ENCODE measurements around the gene NR2C2AP. TPM values are rescaled to one million over a fixed set of nuclear protein-coding genes. Genes with fewer than 3 reads are reported as not detected.

NR2C2AP gene
- total RNA-seq, 4 donors from 2014 or later: 13.7 to 24.2 (median 22.5) TPM

DNA sequence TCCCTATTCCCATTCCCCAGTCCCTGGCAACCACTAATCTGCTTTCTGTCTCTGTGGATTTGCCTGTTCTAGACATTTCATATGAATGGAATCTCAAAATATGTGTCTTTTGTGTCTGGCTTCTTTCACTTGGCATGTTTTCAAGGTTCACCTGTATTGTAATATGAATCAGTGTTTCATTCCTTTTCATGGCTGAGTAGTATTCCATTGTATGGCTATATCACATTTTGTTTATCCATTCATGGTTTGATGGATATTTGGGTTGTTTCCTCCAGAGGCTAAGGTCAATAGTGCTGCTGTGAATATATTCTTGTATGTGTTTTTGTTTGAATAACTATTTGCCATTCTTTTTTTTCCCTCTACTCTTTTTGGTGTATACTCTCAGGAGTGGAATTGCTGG is 33.0 kb upstream of the NR2C2AP start:
- TF ChIP-seq, protein P1, sequence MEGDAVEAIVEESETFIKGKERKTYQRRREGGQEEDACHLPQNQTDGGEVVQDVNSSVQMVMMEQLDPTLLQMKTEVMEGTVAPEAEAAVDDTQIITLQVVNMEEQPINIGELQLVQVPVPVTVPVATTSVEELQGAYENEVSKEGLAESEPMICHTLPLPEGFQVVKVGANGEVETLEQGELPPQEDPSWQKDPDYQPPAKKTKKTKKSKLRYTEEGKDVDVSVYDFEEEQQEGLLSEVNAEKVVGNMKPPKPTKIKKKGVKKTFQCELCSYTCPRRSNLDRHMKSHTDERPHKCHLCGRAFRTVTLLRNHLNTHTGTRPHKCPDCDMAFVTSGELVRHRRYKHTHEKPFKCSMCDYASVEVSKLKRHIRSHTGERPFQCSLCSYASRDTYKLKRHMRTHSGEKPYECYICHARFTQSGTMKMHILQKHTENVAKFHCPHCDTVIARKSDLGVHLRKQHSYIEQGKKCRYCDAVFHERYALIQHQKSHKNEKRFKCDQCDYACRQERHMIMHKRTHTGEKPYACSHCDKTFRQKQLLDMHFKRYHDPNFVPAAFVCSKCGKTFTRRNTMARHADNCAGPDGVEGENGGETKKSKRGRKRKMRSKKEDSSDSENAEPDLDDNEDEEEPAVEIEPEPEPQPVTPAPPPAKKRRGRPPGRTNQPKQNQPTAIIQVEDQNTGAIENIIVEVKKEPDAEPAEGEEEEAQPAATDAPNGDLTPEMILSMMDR (IDR thresholded peaks at IDR 0.05): no peak
- TF ChIP-seq POLR2A (IDR thresholded peaks at IDR 0.05): no peak
- intact Hi-C loops (cut with DNase I; ENCODE audit: low total_unique reads): no loop called here

DNA sequence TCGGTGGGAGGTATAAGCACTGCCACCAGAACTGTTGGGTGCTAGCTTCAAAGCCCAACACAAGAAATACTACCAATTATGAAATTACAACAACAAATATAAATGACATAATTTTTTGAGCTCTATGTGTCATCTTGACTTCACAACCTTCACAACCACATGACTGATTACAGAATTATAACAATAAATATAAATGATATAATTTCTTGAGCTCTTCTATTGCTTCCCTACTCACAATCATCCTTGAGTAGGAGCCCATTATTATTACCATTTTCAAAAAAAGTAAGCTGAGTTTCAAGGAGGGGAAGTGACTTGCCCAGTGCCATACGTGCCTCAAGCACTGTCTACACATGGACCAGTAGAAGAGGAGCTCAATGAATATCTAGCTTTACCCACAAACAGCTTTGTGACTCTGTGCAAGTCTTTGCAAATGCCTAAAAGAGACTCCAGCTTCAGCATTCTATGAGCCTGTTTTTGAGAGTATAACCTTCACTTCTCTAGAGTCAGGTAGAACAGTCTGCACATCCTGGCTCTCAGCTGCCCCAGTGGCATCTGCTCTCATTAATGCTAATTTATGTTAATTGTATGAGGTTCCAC is 31.1 kb upstream of the NR2C2AP start:
- intact Hi-C loops (cut with DNase I; ENCODE audit: low total_unique reads): no loop called here
- no peak overlapping the region for H3K4me3 ChIP-seq (ENCODE audit: low read depth, poor library complexity, severe bottlenecking)
- TF ChIP-seq, protein P1 (IDR thresholded peaks at IDR 0.05): no peak
- no peak for TF ChIP-seq POLR2A (IDR thresholded peaks at IDR 0.05)

More for the DNA sequence above, 33.0 kb upstream of the NR2C2AP start:
- no peak for DNase-seq (ENCODE audit: low spot score in 2 of 2)
- H3K4me3 ChIP-seq (ENCODE audit: low read depth, poor library complexity, severe bottlenecking): no peak overlapping the region

DNA sequence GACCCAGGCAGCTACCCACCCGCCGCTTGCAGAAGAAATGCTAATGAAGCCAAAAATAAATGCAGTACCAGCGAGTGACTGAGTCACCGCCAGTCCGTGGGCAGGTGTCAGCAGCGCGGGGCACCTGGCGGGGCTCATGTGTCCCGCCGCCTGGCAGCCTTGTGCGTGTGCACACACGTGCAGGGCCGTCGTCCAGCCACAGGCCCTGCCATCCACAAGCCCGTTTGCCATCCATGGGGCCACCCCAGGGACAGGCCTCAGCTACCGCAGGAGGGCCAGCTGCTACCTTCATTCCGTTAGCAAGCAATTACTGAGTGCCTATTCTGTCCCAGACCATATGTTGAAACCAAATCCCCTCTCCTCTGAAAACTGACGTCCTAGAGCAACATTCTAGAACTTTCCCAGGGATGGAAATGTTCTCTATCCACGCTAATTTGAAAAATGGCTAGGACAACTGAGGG is 29.1 kb upstream of the NR2C2AP start:
- 68 to 73% methylated on average over 13 to 19 of the region's 19 CpGs for WGBS, 2 donors
- intact Hi-C loops (cut with DNase I; ENCODE audit: low total_unique reads): no loop called here
- no peak for TF ChIP-seq POLR2A (IDR thresholded peaks at IDR 0.05)
- TF ChIP-seq, protein P1 (IDR thresholded peaks at IDR 0.05): no peak
- DNase-seq (ENCODE audit: low spot score in 2 of 2): no peak
- H3K4me3 ChIP-seq (ENCODE audit: low read depth, poor library complexity, severe bottlenecking): no peak overlapping the region

More for the DNA sequence above, 31.1 kb upstream of the NR2C2AP start:
- WGBS, 2 donors: 92 to 93% methylated on average over 2 of the region's 2 CpGs
- DNase-seq (ENCODE audit: low spot score in 2 of 2): no peak

DNA sequence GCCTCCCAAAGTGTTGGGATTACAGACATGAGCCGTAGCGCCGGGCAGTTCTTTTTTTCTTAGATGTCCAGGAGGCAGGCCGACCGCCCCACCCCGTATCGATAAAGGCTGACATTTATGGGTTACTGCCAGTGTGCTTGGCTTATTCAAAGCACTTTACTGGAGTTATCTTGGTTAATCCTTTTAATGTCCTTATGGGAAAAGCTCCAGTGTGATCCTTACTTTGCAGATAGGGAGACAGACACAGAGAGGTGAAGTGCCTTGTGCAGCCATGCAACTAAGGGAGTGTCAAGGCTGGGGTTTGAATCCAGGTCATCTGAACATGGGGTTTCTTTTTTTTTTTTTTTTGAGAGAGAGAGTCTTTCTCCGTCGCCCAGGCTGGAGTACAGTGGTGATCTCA is 27.8 kb upstream of the NR2C2AP start:
- intact Hi-C loops (cut with DNase I; ENCODE audit: low total_unique reads): no loop called here
- WGBS, 2 donors: 81 to 87% methylated on average over 9 of the region's 9 CpGs

DNA sequence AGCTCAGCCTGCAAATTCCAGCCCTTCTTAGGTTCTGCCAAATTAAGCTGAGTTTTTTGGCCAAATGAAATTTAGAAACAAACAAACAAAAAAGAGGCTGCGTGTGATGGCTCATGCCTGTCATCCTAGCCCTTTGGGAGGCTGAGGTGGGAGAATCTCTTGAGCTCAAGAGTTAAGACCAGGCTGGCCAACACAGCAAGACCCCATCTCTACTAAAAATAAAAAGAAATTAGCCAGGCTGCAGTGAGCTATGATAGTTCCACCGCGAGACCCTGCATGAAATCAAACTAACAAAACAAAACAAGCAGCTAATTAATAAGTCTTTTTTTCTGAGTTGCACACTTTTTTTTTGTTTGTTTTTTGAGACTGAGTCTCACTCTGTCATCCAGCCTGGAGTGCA is 26.5 kb upstream of the NR2C2AP start:
- TF ChIP-seq, protein P1 (IDR thresholded peaks at IDR 0.05): no peak
- no peak for TF ChIP-seq POLR2A (IDR thresholded peaks at IDR 0.05)

More for the DNA sequence above, 27.8 kb upstream of the NR2C2AP start:
- DNase-seq (ENCODE audit: low spot score in 2 of 2): no peak
- no peak for TF ChIP-seq POLR2A (IDR thresholded peaks at IDR 0.05)
- TF ChIP-seq, protein P1 (IDR thresholded peaks at IDR 0.05): no peak
- no peak overlapping the region for H3K4me3 ChIP-seq (ENCODE audit: low read depth, poor library complexity, severe bottlenecking)

DNA sequence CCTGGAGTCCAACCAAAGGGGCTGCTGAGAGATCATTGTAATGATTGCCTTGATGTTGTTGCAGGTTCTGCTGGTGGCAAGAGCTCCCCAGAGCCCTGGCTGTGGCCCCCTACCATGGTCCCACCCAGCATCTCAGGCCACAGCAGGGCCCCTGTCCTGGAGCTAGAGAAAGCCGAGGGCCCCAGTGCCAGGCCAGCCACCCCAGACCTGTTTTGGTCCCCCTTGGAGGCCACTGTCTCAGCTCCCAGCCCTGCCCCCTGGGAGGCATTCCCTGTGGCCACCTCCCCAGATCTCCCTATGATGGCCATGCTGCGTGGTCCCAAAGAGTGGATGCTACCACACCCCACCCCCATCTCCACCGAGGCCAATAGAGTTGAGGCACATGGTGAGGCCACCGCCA is 24.0 kb upstream of the NR2C2AP start:
- intact Hi-C loops (cut with DNase I; ENCODE audit: low total_unique reads): no loop called here
- TF ChIP-seq, protein P1 (IDR thresholded peaks at IDR 0.05): no peak
- TF ChIP-seq POLR2A (IDR thresholded peaks at IDR 0.05): no peak
- DNase-seq (ENCODE audit: low spot score in 2 of 2): no peak
- no peak overlapping the region for H3K4me3 ChIP-seq (ENCODE audit: low read depth, poor library complexity, severe bottlenecking)
- 89 to 92% methylated on average over 2 to 4 of the region's 4 CpGs for WGBS, 2 donors

More for the DNA sequence above, 26.5 kb upstream of the NR2C2AP start:
- intact Hi-C loops (cut with DNase I; ENCODE audit: low total_unique reads): no loop called here
- DNase-seq (ENCODE audit: low spot score in 2 of 2): no peak
- 81 to 90% methylated on average over 3 of the region's 3 CpGs for WGBS, 2 donors
- H3K4me3 ChIP-seq (ENCODE audit: low read depth, poor library complexity, severe bottlenecking): no peak overlapping the region

All from lower leg skin (tissue), 4 donors.